Ascending aorta (tissue), 2 donors: Measurements from ENCODE around the gene ELOVL5. TPM values are rescaled to one million over a fixed set of nuclear protein-coding genes. Genes with fewer than 3 reads are reported as not detected.

Experiments used
- DNase-seq, 2 donors: peaks; one replicate each; pipeline ENCODE4 v3.0.0-alpha.2; 2019; ENCODE audit warnings: low spot score in 2 of 2
- H3K27ac ChIP-seq, 2 donors: fragments of 200-600 bp; sonication (generic); one replicate each; pipeline ENCODE4 v1.5.1; 2016 to 2017; ENCODE audit warnings: mild to moderate bottlenecking in 1 of 2
- H3K27me3 ChIP-seq: fragments of 200-600 bp; sonication (generic); one replicate; pipeline ENCODE4 v1.5.1; 2017
- H3K36me3 ChIP-seq, 2 donors: fragments of 200-600 bp; sonication (generic); one replicate each; pipeline ENCODE4 v1.5.1; 2016
- H3K4me1 ChIP-seq, 2 donors: fragments of 200-600 bp; sonication (generic); one replicate each; pipeline ENCODE4 v1.5.1; 2016 to 2017; ENCODE audit warnings: mild to moderate bottlenecking in 1 of 2
- H3K4me3 ChIP-seq, 2 donors: fragments of 200-600 bp; sonication (generic); one replicate each; pipeline ENCODE4 v1.5.1; 2016 to 2017; ENCODE audit warnings: mild to moderate bottlenecking in 1 of 2
- H3K9me3 ChIP-seq, 2 donors: fragments of 200-600 bp; sonication (generic); one replicate each; pipeline ENCODE4 v1.5.1; 2016
- intact Hi-C: fragments of 100-400 bp; cut with DNase I; formaldehyde crosslinking; loops from one replicate; pipeline ENCODE4 v1.15.1; 2023
- total RNA-seq: library from RNA; depleted of rRNA; stranded (reverse); fragments of >200 nt; gene quantifications from one replicate; pipeline ENCODE4 v1.1.0, GENCODE V29; 2016
- TF ChIP-seq, protein P1 (sequence below), 3 experiments: fragments of 200-600 bp in 2 of 3; fragments of 450-650 bp in 1 of 3; sonication (generic) in 2 of 3; IDR thresholded peaks; one replicate each; pipeline ENCODE4 v1.5.1; 2016 to 2019; ENCODE audit warnings: antibody characterized with exemption in 3 of 3, mild to moderate bottlenecking in 1 of 3, moderate library complexity in 1 of 3

ELOVL5 gene
- total RNA-seq, 1 donor from 2014 or later = 53.7 TPM

DNA sequence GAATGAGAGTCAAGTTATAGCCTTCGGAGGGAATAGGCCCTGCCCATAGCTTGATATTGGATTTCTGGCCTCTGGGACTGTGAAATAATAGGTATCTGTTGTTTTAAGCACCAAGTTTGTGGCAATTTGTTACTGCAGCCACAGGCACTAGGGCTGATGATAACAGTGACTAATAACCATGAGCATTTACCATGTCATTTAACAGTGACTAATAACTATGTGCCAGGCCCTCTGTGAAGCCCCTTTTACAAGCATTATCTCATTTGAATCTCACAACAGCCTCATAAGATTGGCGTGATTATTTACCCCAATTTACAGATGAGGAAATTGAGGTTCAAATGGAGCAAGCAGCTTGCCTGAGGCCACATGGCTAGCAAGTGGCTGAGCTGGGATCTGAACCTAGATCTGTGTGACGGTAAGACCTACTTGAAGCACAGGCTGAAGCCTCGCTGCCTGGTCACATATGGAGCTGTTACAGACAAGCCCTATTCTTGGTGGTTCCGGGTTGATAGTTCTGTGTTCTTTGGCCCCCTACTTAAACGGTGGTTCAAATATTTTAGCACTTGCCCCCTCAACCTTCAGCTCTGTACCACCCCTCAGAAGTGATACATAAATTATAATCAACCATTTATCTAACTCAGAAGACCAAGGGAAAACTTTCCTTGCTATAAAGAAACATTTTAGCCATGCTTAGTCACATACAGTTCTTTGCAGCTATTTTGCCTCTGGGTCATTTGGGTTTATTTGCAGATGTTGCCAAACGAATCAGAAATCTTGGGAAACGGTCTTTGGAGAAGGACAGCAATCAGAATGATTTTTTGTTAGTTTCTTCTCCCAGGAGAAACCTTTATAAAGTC, 98.3 kb downstream of the ELOVL5 start:
- Histone ChIP-seq H3K4me1 (peaks cover 4 to 14% of the 10 kb centered on the region in 2 donors), H3K36me3 (no peaks in the 10 kb centered on the region), H3K4me3 (no peak overlapping the region), H3K27me3 (no peaks in the 10 kb centered on the region), H3K9me3 (no peaks in the 10 kb centered on the region), H3K27ac (peak overlapping the region; percentile 60 to 72)
- DNase-seq = no peak
- TF ChIP-seq, protein P1, sequence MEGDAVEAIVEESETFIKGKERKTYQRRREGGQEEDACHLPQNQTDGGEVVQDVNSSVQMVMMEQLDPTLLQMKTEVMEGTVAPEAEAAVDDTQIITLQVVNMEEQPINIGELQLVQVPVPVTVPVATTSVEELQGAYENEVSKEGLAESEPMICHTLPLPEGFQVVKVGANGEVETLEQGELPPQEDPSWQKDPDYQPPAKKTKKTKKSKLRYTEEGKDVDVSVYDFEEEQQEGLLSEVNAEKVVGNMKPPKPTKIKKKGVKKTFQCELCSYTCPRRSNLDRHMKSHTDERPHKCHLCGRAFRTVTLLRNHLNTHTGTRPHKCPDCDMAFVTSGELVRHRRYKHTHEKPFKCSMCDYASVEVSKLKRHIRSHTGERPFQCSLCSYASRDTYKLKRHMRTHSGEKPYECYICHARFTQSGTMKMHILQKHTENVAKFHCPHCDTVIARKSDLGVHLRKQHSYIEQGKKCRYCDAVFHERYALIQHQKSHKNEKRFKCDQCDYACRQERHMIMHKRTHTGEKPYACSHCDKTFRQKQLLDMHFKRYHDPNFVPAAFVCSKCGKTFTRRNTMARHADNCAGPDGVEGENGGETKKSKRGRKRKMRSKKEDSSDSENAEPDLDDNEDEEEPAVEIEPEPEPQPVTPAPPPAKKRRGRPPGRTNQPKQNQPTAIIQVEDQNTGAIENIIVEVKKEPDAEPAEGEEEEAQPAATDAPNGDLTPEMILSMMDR (IDR thresholded peaks at IDR 0.05) = no peak
- intact Hi-C loops = no loop called here

GRCh38 chr6:53246924-53247323, 101.8 kb downstream of the ELOVL5 start:
- intact Hi-C loops = no loop called here
- H3K9me3 ChIP-seq = no peaks in the 10 kb centered on the region
- no peak for DNase-seq
- peaks cover 4 to 14% of the 10 kb centered on the region in 2 donors for H3K4me1 ChIP-seq
- no peak overlapping the region for H3K4me3 ChIP-seq
- TF ChIP-seq, protein P1 (IDR thresholded peaks at IDR 0.05) = no peak
- no peak overlapping the region for H3K27ac ChIP-seq
- no peaks in the 10 kb centered on the region for H3K36me3 ChIP-seq
- no peaks in the 10 kb centered on the region for H3K27me3 ChIP-seq

- Histone ChIP-seq H3K27ac (no peak overlapping the region), H3K27me3 (no peaks in the 10 kb centered on the region), H3K9me3 (no peaks in the 10 kb centered on the region), H3K4me3 (no peak overlapping the region), H3K36me3 (no peaks in the 10 kb centered on the region), H3K4me1 (peaks cover 0 to 3% of the 10 kb centered on the region in 2 donors)
- intact Hi-C loops = no loop called here
- DNase-seq = no peak
- TF ChIP-seq, protein P1 (IDR thresholded peaks at IDR 0.05) = no peak
Observed at GRCh38 chr6:53244958-53245357, 103.8 kb downstream of the ELOVL5 start.

DNA sequence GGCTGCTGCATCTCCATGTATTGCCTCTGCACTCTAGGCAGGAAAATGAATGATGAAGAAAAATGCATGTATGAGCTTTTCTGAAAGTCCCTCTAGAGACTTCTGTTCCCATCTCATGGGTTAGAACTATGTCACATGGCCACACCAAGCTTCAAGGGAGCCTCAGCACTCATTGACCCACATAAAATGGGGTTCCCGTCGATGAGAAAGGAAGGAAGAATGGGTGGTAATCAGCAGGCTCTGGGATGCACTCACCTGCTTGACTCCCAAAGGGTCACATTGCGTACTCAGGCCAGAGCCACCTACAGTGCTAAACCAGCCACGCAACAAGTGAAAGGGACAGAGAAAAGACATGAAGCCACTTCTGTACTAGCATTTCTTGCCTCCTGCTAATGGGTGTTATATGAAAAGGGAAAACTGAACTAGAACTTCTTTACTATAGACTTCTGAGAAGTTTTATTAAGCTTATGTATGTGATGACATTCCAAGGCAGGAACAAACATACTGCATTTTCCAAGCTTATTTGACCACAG, 104.3 kb downstream of the ELOVL5 start:
- Histone ChIP-seq H3K27ac (no peak overlapping the region), H3K9me3 (no peaks in the 10 kb centered on the region)

GRCh38 chr6:53241938-53242337, 106.8 kb downstream of the ELOVL5 start:
- H3K9me3 ChIP-seq = no peaks in the 10 kb centered on the region
- no peak overlapping the region for H3K4me3 ChIP-seq
- H3K27me3 ChIP-seq = no peaks in the 10 kb centered on the region
- no peak overlapping the region for H3K27ac ChIP-seq
- DNase-seq = peak in 1 of 2 donors; percentile 65
- no peaks in the 10 kb centered on the region for H3K4me1 ChIP-seq
- intact Hi-C loops = no loop called here
- TF ChIP-seq, protein P1 (IDR thresholded peaks at IDR 0.05) = no peak
- H3K36me3 ChIP-seq = no peaks in the 10 kb centered on the region

More for the DNA sequence above, 104.3 kb downstream of the ELOVL5 start:
- H3K36me3 ChIP-seq = no peaks in the 10 kb centered on the region
- H3K27me3 ChIP-seq = no peaks in the 10 kb centered on the region
- peaks cover 0 to under 1% of the 10 kb centered on the region in 2 donors for H3K4me1 ChIP-seq
- TF ChIP-seq, protein P1 (IDR thresholded peaks at IDR 0.05) = no peak
- H3K4me3 ChIP-seq = no peak overlapping the region
- intact Hi-C loops = no loop called here
- DNase-seq = no peak
